Progenitor cell of endocrine pancreas (in vitro differentiated cells): ENCODE measurements around the gene RXRA. TPM values are rescaled to one million over a fixed set of nuclear protein-coding genes. Genes with fewer than 3 reads are reported as not detected.
A peak's percentile ranks its signal among the peaks of the same experiment; 100 is the strongest.

Source experiments
- DNase-seq: peaks from one replicate; pipeline ENCODE4 v3.0.0; 2021; ENCODE audit warnings: low spot score; ENCODE audit not compliant: unreplicated experiment
- H3K27ac Mint-ChIP-seq: 2 replicates; pipeline ENCODE4 v1.8.0; 2021; ENCODE audit warnings: mild to moderate bottlenecking, moderate library complexity, mixed read lengths
- H3K27me3 Mint-ChIP-seq: 2 replicates; pipeline ENCODE4 v1.8.0; 2021; ENCODE audit warnings: mixed read lengths
- H3K36me3 Mint-ChIP-seq: 2 replicates; pipeline ENCODE4 v1.8.0; 2022; ENCODE audit warnings: mixed read lengths; ENCODE audit not compliant: insufficient read depth
- H3K4me1 Mint-ChIP-seq: 2 replicates; pipeline ENCODE4 v1.8.0; 2021; ENCODE audit warnings: low read depth, mixed read lengths
- H3K4me3 Mint-ChIP-seq: 2 replicates; pipeline ENCODE4 v1.8.0; 2021; ENCODE audit warnings: low read depth, mild to moderate bottlenecking, moderate library complexity, mixed read lengths
- H3K9me3 Mint-ChIP-seq: 2 replicates; pipeline ENCODE4 v1.8.0; 2021; ENCODE audit warnings: low read depth, mixed read lengths
- CTCF ChIP-seq: fragments of 200-600 bp; sonication (generic); IDR thresholded peaks from one replicate; pipeline ENCODE4 v1.5.0; 2021; ENCODE audit warnings: antibody characterized with exemption, mild to moderate bottlenecking; ENCODE audit not compliant: unreplicated experiment
- total RNA-seq: library from RNA; stranded (reverse); gene quantifications from 2 replicates; pipeline ENCODE4 v1.2.1, GENCODE V29; 2021

Gene RXRA
- total RNA-seq, 1 donor from 2014 or later = 64.8 TPM

DNA sequence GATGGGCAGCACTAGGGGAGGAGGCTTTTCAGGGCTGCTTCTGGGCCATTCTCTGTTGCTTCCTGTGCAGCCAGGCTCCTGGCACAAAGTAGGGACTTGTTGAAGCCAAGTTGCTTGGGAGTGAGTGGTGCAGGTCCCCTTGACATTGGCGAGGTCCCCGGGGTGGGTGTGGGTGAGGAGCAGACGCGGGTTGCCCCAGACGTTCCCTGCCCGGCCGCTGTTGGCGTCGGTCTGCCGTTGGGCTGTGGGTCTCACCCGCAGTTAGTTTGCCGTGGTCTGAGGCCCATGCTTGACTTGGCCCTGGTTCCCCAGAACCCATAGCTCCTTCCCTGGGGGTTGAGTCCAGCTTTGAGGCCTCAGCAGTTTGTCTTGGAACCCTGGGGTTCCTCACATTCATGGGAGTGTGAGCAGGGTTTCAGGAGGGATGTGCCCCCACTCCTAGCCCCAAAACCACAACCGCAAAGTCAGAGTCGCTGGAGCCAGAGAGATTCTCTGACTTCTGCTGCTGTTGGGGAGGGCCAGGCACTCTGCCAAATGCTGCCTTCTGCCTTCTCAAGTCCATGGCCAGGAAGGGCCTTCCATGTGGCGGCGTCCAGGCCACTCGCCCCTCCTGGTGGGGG is 77.5 kb downstream of the RXRA start:
- no peak for TF ChIP-seq CTCF
- no peak overlapping the region for H3K4me3 Mint-ChIP-seq

DNA sequence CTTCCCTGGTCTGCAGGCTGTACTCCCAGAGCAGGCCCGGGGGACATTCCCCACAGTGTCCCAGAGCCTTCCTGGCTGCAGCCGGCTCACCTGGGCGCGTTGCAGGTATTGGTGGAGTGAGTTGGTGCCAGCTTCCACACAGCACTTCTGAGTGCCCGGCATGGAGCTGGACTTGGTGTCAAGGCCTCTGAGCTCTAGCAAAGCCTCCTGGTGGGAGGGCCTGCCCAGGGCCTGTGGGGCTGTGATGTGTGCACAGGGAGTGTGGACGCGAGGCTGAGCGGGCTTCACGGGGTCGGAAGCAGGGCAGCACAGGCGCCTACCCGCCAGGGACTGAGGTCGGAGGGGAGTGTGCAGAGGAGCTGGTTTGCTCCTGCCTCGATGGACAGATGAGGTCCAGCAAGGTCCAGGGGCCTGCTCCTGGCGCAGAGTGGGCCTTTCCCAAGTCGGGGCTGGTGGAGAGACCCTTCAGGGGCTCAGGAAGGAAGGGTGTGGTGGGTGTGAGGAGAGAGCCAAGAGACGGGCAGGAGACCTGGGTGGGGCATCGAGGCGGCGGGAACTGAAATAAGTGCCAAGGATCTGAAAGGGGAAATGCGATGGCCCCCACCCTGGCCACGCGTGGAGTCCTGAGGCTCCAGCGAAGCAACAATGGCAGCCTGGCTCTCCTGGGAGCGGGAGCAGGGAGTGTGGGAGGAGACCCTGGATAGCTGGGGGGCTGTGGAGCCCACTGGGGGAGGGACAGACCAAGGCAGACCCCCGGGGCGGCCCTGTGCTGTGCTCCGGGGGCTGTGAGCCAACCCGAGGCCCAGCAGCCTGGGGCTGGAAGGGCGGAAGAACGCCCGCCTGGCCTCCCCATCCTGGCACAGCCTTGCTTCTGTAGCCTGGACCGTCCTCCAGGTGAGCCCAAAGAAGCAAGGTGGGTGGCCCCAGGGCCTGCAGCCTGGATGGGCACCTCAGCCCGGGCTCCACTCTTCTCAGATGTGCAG is 78.4 kb downstream of the RXRA start:
- Mint-ChIP-seq H3K27me3 (no peaks in the 10 kb centered on the region), H3K9me3 (no peaks in the 10 kb centered on the region), H3K4me3 (no peak overlapping the region), H3K4me1 (peaks cover 5% of the 10 kb centered on the region), H3K36me3 (no peaks in the 10 kb centered on the region), H3K27ac (peak overlapping the region; percentile 90)
- TF ChIP-seq CTCF = no peak
- no peak for DNase-seq

More for the DNA sequence above, 77.5 kb downstream of the RXRA start:
- Mint-ChIP-seq H3K9me3 (no peaks in the 10 kb centered on the region), H3K4me1 (peaks cover 5% of the 10 kb centered on the region), H3K27ac (peak overlapping the region; percentile 90), H3K27me3 (no peaks in the 10 kb centered on the region), H3K36me3 (peaks cover 4% of the 10 kb centered on the region)
- no peak for DNase-seq

GRCh38 chr9:134405527-134405926 is 79.3 kb downstream of the RXRA start:
- Mint-ChIP-seq H3K27me3 (no peaks in the 10 kb centered on the region), H3K4me1 (peaks cover 5% of the 10 kb centered on the region), H3K27ac (peak overlapping the region; percentile 64), H3K36me3 (peaks cover 1% of the 10 kb centered on the region), H3K9me3 (no peaks in the 10 kb centered on the region), H3K4me3 (no peak overlapping the region)
- DNase-seq = no peak
- no peak for TF ChIP-seq CTCF

DNA sequence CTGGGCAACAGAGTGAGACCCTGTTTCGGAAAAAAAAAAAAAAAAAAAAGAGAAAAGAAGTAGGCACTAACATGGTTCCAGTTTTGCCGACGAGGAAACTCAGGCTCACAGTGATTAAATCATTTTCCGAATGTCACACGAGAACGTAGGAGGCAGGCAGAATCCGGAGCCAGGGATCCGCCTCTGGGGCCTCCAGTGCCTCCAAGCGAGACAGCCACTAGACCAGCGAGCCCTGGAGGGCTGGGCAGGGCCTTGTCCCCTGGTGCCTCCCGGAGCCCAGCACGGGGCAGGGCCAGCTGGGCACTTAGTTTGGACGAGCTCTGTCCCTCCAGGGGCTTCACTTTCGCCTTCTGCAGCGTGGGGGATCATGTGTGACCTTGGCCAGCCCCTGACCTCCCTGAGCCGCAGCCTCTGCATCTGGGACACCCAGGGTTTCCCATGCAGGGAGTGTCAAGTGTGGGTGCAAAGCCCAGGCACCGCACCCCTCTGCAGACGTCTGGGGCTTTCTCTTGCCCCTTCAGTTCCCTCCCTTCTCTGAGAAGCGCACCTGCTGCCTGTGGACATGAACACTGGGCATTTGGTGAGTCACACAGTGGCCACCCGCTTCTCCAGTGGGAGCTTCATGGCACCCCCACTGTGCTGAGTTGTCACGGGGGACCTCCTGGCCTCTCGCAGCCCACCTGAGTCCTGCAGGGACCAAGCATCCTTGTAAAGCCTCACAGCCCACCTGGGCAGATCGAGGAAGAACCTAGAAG is 80.3 kb downstream of the RXRA start:
- Mint-ChIP-seq H3K4me3 (no peak overlapping the region), H3K27ac (peak overlapping the region; percentile 89), H3K9me3 (no peaks in the 10 kb centered on the region), H3K36me3 (peaks cover 1% of the 10 kb centered on the region), H3K4me1 (peaks cover 5% of the 10 kb centered on the region), H3K27me3 (no peaks in the 10 kb centered on the region)
- TF ChIP-seq CTCF = no peak
- DNase-seq = no peak
